ENCODE measurements around the gene MIF.

MIF gene

DNA sequence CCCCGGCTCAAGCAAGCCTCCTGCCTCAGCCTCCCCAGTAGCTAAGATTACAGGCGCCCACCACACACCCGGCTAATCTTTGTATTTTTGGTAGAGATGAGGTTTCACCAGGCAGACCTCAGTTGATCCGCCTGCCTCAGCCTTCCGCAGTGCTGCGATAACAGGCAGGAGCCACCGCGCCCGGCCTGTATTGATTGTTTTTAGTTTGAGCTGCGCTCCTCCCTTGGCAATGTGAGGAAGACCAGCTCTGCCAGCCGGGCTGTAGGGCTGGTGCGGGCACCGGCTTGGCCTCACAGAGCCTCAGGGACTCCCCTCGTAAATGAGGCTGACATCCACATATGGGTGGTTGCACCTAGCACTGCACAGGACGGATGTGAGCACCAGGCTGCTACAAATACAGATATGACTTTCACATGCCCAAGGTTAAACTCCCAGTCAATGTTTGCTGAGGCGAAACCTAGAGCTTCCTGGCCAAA lies 44.0 kb upstream of the MIF start (continued):
- TF ChIP-seq POU6F1 (CRISPR knock-in tag; IDR thresholded peaks at IDR 0.05; ENCODE audit: borderline replicate concordance, low read depth) (no peak), ZNF70 (CRISPR knock-in tag; IDR thresholded peaks at IDR 0.05) (no peak), RARB (CRISPR knock-in tag; IDR thresholded peaks at IDR 0.05) (no peak)

DNA sequence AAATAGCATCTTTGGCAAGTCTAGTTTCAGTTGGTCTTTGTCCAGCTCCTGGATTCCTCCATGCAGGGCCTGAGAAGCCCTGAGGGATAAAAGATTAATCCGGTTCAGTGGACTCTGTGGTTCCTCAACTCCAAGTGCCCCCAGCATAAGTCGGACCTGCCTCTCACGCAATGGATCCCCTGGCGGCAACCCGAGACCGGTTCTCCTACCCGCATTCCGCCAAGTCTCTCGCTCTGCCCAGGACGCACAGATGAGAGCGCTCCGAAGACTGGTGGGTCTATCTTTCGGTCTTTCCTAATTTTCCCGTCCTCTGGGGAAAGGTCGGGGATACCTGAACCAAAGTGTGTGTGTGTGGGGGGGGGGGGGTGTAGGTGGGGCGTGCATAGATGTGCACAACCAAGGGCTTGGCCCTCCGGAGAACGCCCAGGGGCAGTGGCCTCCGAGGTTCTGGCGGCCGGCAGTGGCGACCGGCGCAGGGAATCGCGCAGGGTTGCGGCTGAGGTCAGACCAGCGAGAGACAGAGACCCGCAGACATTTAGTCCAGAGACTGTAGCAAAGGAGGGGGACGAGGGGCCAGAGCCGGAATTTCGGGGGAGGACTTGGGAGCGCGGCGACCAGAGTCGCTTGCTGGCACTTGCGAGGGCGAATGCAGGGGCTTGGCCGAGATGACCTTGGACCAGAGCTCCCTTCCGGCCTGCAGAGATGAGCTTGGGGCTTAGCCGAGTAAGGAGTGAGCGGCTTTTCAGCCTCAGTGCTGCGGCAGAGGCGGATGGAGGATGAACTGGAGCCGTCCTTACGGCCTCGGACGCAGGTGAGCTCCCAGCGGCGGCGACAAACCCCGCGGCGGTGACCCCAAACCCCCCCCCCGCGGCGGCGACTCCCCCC lies 37.2 kb upstream of the MIF start:
- ATAC-seq: peak; percentile 68
- TF ChIP-seq TSHZ2 (CRISPR knock-in tag; IDR thresholded peaks at IDR 0.05) (peak; percentile 30; the same call in 1 of the 2 replicates), ESRRG (CRISPR knock-in tag; IDR thresholded peaks at IDR 0.05) (no peak), GLIS3 (CRISPR knock-in tag; IDR thresholded peaks at IDR 0.05) (0 out of 2 replicates have a peak, but pooled peaks have one; percentile 51), TCF4 (CRISPR knock-in tag; IDR thresholded peaks at IDR 0.05; ENCODE audit: borderline replicate concordance) (no peak), BACH2 (CRISPR knock-in tag; IDR thresholded peaks at IDR 0.05; ENCODE audit: borderline replicate concordance) (no peak)

GRCh38 chr22:23857606-23858483 lies 36.3 kb upstream of the MIF start, which contains the start of gene SLC2A11:
SLC2A11 (plus strand) TSS chr22:23857875; CDS start chr22:23858000, 125 bp downstream.
- no peak for TF ChIP-seq TSHZ2 (CRISPR knock-in tag; IDR thresholded peaks at IDR 0.05)
- TF ChIP-seq SNAI2 (CRISPR knock-in tag; IDR thresholded peaks at IDR 0.05): no peak
- no peak for TF ChIP-seq ZNF8 (CRISPR knock-in tag; IDR thresholded peaks at IDR 0.05)
- TF ChIP-seq ZNF565 (CRISPR knock-in tag; conservative IDR thresholded peaks at IDR 0.05; ENCODE audit: low read depth): no peak
- peak; percentile 10; the same call in 1 of the 2 replicates for TF ChIP-seq ZNF70 (CRISPR knock-in tag; IDR thresholded peaks at IDR 0.05)
- TF ChIP-seq POU6F1 (CRISPR knock-in tag; IDR thresholded peaks at IDR 0.05; ENCODE audit: borderline replicate concordance, low read depth): no peak
- ATAC-seq: peak; percentile 96

DNA sequence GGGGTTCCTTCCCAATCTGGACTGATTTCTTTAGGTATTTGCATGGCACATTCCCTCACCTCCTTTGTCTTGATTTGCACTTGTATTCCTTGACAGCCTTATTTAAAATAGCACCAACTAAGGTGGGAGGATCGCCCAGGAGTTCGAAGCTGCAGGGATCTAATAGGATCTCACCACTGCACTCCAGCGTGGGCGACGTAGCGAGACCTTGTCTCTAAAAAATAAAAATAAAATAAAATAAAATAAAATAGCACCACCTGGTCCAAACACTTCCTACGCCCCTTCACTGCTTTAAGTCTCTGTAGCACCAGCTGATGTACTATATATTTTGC lies 35.7 kb upstream of the MIF start:
- no peak for ATAC-seq
- TF ChIP-seq ZFP30 (CRISPR knock-in tag; IDR thresholded peaks at IDR 0.05) (no peak), RARB (CRISPR knock-in tag; IDR thresholded peaks at IDR 0.05) (no peak), PATZ1 (CRISPR knock-in tag; IDR thresholded peaks at IDR 0.05; ENCODE audit: borderline replicate concordance) (no peak), ZC3H10 (CRISPR knock-in tag; IDR thresholded peaks at IDR 0.05) (no peak), CSDC2 (CRISPR knock-in tag; IDR thresholded peaks at IDR 0.05) (no peak), ZNF8 (CRISPR knock-in tag; IDR thresholded peaks at IDR 0.05) (no peak), GLIS3 (CRISPR knock-in tag; IDR thresholded peaks at IDR 0.05) (no peak), TOX (CRISPR knock-in tag; IDR thresholded peaks at IDR 0.05; ENCODE audit: borderline replicate concordance) (no peak), ISL1 (CRISPR knock-in tag; IDR thresholded peaks at IDR 0.05) (no peak), ZFP3 (CRISPR knock-in tag; IDR thresholded peaks at IDR 0.05) (no peak), POU6F1 (CRISPR knock-in tag; IDR thresholded peaks at IDR 0.05; ENCODE audit: borderline replicate concordance, low read depth) (no peak)
- TF ChIP-seq, protein P1, sequence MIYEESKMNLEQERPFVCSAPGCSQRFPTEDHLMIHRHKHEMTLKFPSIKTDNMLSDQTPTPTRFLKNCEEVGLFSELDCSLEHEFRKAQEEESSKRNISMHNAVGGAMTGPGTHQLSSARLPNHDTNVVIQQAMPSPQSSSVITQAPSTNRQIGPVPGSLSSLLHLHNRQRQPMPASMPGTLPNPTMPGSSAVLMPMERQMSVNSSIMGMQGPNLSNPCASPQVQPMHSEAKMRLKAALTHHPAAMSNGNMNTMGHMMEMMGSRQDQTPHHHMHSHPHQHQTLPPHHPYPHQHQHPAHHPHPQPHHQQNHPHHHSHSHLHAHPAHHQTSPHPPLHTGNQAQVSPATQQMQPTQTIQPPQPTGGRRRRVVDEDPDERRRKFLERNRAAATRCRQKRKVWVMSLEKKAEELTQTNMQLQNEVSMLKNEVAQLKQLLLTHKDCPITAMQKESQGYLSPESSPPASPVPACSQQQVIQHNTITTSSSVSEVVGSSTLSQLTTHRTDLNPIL (CRISPR knock-in tag; IDR thresholded peaks at IDR 0.05; ENCODE audit: low read depth): no peak

Data from SK-N-SH treated with all-trans-retinoic acid at 6 μM for 48 hours (cell line).